K562 (cell line): ENCODE measurements around the gene SEC23B. TPM values are rescaled to one million over a fixed set of nuclear protein-coding genes. Genes with fewer than 3 reads are reported as not detected.

Experiments
- ATAC-seq: fragments of 200-7000 bp; cut with Tn5 transposase; 3 replicates; pipeline ENCODE4 v1.9.1; 2020; ENCODE audit warnings: moderate library complexity
- BruUV-seq: library from RNA; stranded (reverse); fragments of 400-500 nt; replicated peaks from 2 replicates; lab custom pipeline; 2021; lab: Mats Ljungman, UMichigan
- CTCF ChIA-PET: fragments of 300-600 bp; formaldehyde crosslinking; extraction: SDS; loops from one replicate; lab custom pipeline; 2021; ENCODE audit warnings: low intra/inter-chr PET ratio; lab: Yijun Ruan, JAX
- POLR2A ChIA-PET: fragments of 300-600, 350-650 bp; sonication (Branson Sonifier 250); formaldehyde crosslinking; extraction: SDS; loops from one replicate; lab custom pipeline; 2021; ENCODE audit warnings: antibody characterized with exemption, inconsistent platforms; lab: Yijun Ruan, JAX
- DNase-seq, 4 experiments: peaks; one replicate each; pipeline versions ENCODE4 v3.0.0 to v3.0.0-alpha.2; 2011 to 2018; ENCODE audit warnings: low spot score in 3 of 4, mixed read lengths in 3 of 4; ENCODE audit errors: extremely low read depth in 1 of 4
- FAIRE-seq: peaks from 2 replicates; lab custom pipeline; 2011; peaks lifted over from hg19 to GRCh38; lab: Jason Lieb, UNC
- H2AFZ ChIP-seq: 2 replicates; pipeline ENCODE4 v1.6.0; 2011; ENCODE audit warnings: low read depth, low read length, control low read depth, inconsistent platforms
- H3K27ac ChIP-seq: fragments of 200-600 bp; 3 replicates; pipeline ENCODE4 v1.8.0; 2011; ENCODE audit warnings: low read depth, mild to moderate bottlenecking, control low read depth, inconsistent platforms, low read length, moderate library complexity, mixed read lengths; ENCODE audit errors: extremely low read depth
- H3K27me3 ChIP-seq, 2 experiments: fragments of 300-600 bp in 1 of 2; 2 replicates in 1 of 2; 3 replicates in 1 of 2; pipeline versions ENCODE4 v1.6.0 to v1.8.0; 2011; ENCODE audit warnings: inconsistent platforms in 2 of 2, low read length in 2 of 2, mild to moderate bottlenecking in 1 of 2, mixed read lengths in 1 of 2, moderate library complexity in 1 of 2; ENCODE audit not compliant: control insufficient read depth in 2 of 2, insufficient read depth in 2 of 2
- H3K36me3 ChIP-seq: fragments of 300-600 bp; 3 replicates; pipeline ENCODE4 v1.8.0; 2011; ENCODE audit warnings: mild to moderate bottlenecking, low read length, inconsistent platforms; ENCODE audit not compliant: control insufficient read depth, insufficient read depth
- H3K4me1 ChIP-seq, 2 experiments: fragments of 200-600 bp in 1 of 2; replicated peaks in 1 of 2; 2 replicates in 1 of 2; 3 replicates in 1 of 2; pipeline versions ENCODE4 v1.5.1 to v1.8.0; 2011; ENCODE audit warnings: inconsistent platforms in 2 of 2, low read length in 2 of 2, mild to moderate bottlenecking in 1 of 2, mixed read lengths in 1 of 2, moderate library complexity in 1 of 2; ENCODE audit not compliant: control insufficient read depth in 2 of 2, insufficient read depth in 2 of 2
- H3K4me2 ChIP-seq: 2 replicates; pipeline ENCODE4 v1.6.1; 2011; ENCODE audit warnings: low read length, control low read depth, inconsistent platforms, mixed read lengths; ENCODE audit not compliant: insufficient read depth
- H3K4me3 ChIP-seq: fragments of 200-600 bp; sonication (generic), shearing (Covaris generic); 2 replicates; pipeline ENCODE4 v1.5.1; 2016; ENCODE audit warnings: control low read depth, inconsistent platforms
- H3K79me2 ChIP-seq: fragments of 200-600 bp; 3 replicates; pipeline ENCODE4 v1.8.0; 2011; ENCODE audit warnings: low read length, inconsistent platforms; ENCODE audit not compliant: control insufficient read depth, insufficient read depth
- H3K9ac ChIP-seq, 2 experiments: 2 replicates each; pipeline versions ENCODE4 v1.6.0 to v1.6.1; 2011; ENCODE audit warnings: low read depth in 2 of 2, low read length in 2 of 2, control low read depth in 1 of 2, inconsistent platforms in 1 of 2, mild to moderate bottlenecking in 1 of 2, mixed read lengths in 1 of 2; ENCODE audit not compliant: insufficient read depth in 1 of 2
- H3K9me1 ChIP-seq: one replicate; pipeline ENCODE4 v1.6.0; 2011; ENCODE audit warnings: inconsistent platforms, mild to moderate bottlenecking, low read length, moderate library complexity; ENCODE audit not compliant: control insufficient read depth, insufficient read depth
- H3K9me3 ChIP-seq: replicated peaks from 2 replicates; pipeline ENCODE4 v1.5.1; 2011; ENCODE audit warnings: low read depth, low read length, inconsistent platforms; ENCODE audit not compliant: control insufficient read depth, insufficient read depth
- H4K20me1 ChIP-seq: replicated peaks from 2 replicates; pipeline ENCODE4 v1.6.1; 2011; ENCODE audit warnings: low read length, inconsistent platforms, mixed read lengths; ENCODE audit not compliant: control insufficient read depth, insufficient read depth
- EP400 ChIP-seq: fragments of 450-650 bp; IDR thresholded peaks from 2 replicates; pipeline ENCODE4 v1.6.1; 2017; ENCODE audit warnings: antibody characterized with exemption, mild to moderate bottlenecking, moderate library complexity
- FOXA3 ChIP-seq, 2 experiments: fragments of 450-650 bp in 1 of 2; sonication (generic) in 1 of 2; formaldehyde crosslinking; IDR thresholded peaks in 1 of 2; conservative IDR thresholded peaks in 1 of 2; 2 replicates each; pipeline versions ENCODE4 v1.4.0 to v1.8.0; 2020 to 2022; ENCODE audit warnings: mild to moderate bottlenecking in 2 of 2, missing genetic modification reagents in 1 of 2
- FOXJ3 ChIP-seq: sonication (generic); formaldehyde crosslinking; IDR thresholded peaks from 2 replicates; pipeline ENCODE4 v1.4.0; 2020; ENCODE audit warnings: mild to moderate bottlenecking, missing genetic modification reagents
- GTF2B ChIP-seq: IDR thresholded peaks from 2 replicates; pipeline ENCODE4 v1.6.1; 2011; ENCODE audit not compliant: insufficient read length; ENCODE audit errors: extremely low read depth
- HCFC1 ChIP-seq: IDR thresholded peaks from 2 replicates; pipeline ENCODE4 v1.6.1; 2012; ENCODE audit warnings: low read depth, low read length, improper control_type of control experiment
- HMG20B ChIP-seq: fragments of 250-450 bp; sonication (Bioruptor Pico); IDR thresholded peaks from 2 replicates; pipeline ENCODE4 v1.5.0; 2021; ENCODE audit warnings: mild to moderate bottlenecking
- HSF4 ChIP-seq: fragments of 250-450 bp; sonication (Bioruptor Pico); IDR thresholded peaks from 2 replicates; pipeline ENCODE4 v2.1.2; 2022; ENCODE audit warnings: mild to moderate bottlenecking, moderate library complexity, borderline replicate concordance
- MAFG ChIP-seq: fragments of 450-650 bp; conservative IDR thresholded peaks from 2 replicates; pipeline ENCODE4 v1.6.1; 2016; ENCODE audit warnings: missing genetic modification characterization, missing compliant biosample characterization
- MTA3 ChIP-seq: fragments of 450-650 bp; formaldehyde crosslinking; IDR thresholded peaks from 2 replicates; pipeline ENCODE4 v1.6.1; 2017; ENCODE audit warnings: mild to moderate bottlenecking, borderline replicate concordance
- NCOA2 ChIP-seq, 2 experiments: fragments of 450-650 bp; IDR thresholded peaks; 2 replicates each; pipeline ENCODE4 v1.6.1; 2018; ENCODE audit warnings: mild to moderate bottlenecking in 2 of 2, moderate library complexity in 1 of 2; ENCODE audit not compliant: partially characterized antibody in 2 of 2
- STAT5B ChIP-seq: fragments of 250-450 bp; sonication (Bioruptor Pico); IDR thresholded peaks from 2 replicates; pipeline ENCODE4 v1.8.0; 2021; ENCODE audit warnings: mild to moderate bottlenecking, inconsistent platforms
- TAF15 ChIP-seq: fragments of 200-400 bp; formaldehyde crosslinking; IDR thresholded peaks from 2 replicates; pipeline ENCODE4 v1.6.1; 2017; ENCODE audit warnings: mild to moderate bottlenecking, low read depth, low read length, moderate library complexity
- TBP ChIP-seq: optimal IDR thresholded peaks from 2 replicates; pipeline ENCODE3; 2011; ENCODE audit warnings: low read depth, low read length, improper control_type of control experiment
- ZBTB8A ChIP-seq: fragments of 450-650 bp; IDR thresholded peaks from 2 replicates; pipeline ENCODE4 v1.6.1; 2018; ENCODE audit warnings: mild to moderate bottlenecking, moderate library complexity; ENCODE audit not compliant: partially characterized antibody
- ZNF217 ChIP-seq: sonication (generic); formaldehyde crosslinking; IDR thresholded peaks from 2 replicates; pipeline ENCODE4 v1.8.0; 2022; ENCODE audit warnings: mild to moderate bottlenecking, missing genetic modification reagents
- ZNF280A ChIP-seq: fragments of 450-650 bp; IDR thresholded peaks from 2 replicates; pipeline ENCODE4 v1.6.1; 2018; ENCODE audit warnings: mild to moderate bottlenecking, low read depth; ENCODE audit not compliant: partially characterized antibody
- ZSCAN29 ChIP-seq: fragments of 450-650 bp; IDR thresholded peaks from 2 replicates; pipeline ENCODE4 v1.6.1; 2017
- WGBS: fragments of 100-300 bp; shearing (Covaris generic); methylation state at CpG from one replicate; pipeline ENCODE4 v1.1.6; 2016; ENCODE audit warnings: low coverage, mixed read lengths; ENCODE audit not compliant: insufficient coverage; ENCODE audit errors: missing lambda C conversion rate; 5-methylcytosine and 5-hydroxymethylcytosine counted together
- in situ Hi-C: fragments of 300-500 bp; cut with MboI; formaldehyde crosslinking; loops from 4 replicates; pipeline ENCODE4 v1.15.0; 2018; ENCODE audit warnings: inconsistent platforms, mixed read lengths
- intact Hi-C: fragments of 100-400 bp; cut with micrococcal nuclease; formaldehyde crosslinking; loops from 2 replicates; pipeline ENCODE4 v1.14.2; 2022
- polyA plus RNA-seq, 8 experiments: library from polyadenylated mRNA; depleted of rRNA in 4 of 8; stranded (reverse) in 5 of 8; unstranded in 3 of 8; fragments of >200 nt; fragmentation: Nextera tagmentation in 2 of 8; fragmentation: Illumina TruSeq in 1 of 8; extraction: Ambion mirVana in 2 of 8; extraction: Trizol in 1 of 8; gene quantifications; 2 replicates each; pipeline versions ENCODE4 v1.2.1 to v1.2.3, GENCODE V29; 2011 to 2014; ENCODE audit warnings: inconsistent platforms in 1 of 8, missing spikeins in 1 of 8
- total RNA-seq, 7 experiments: library from RNA; depleted of rRNA in 6 of 7; stranded (reverse); fragments of >200 nt in 6 of 7; fragmentation: Illumina TruSeq in 2 of 7; extraction: Trizol in 2 of 7; gene quantifications; 2 replicates each; pipeline versions ENCODE4 v1.2.1 to v1.2.3, GENCODE V29; 2011 to 2021; ENCODE audit warnings: low replicate concordance in 1 of 7
- TF ChIP-seq, protein P1 (sequence below): fragments of 250-450 bp; sonication (Bioruptor Pico); IDR thresholded peaks from 2 replicates; pipeline ENCODE4 v1.4.0; 2020; ENCODE audit warnings: borderline replicate concordance

The SEC23B gene
- total and polyA plus RNA-seq, 9 of the 15 experiments (the other 6 are each of a cell fraction or from before 2014, with no cell fraction given) = 31.7 to 70.2 (median 38.5) TPM

- TF ChIP-seq HMG20B (CRISPR knock-in tag) (no peak), TAF15 (no peak), ZBTB8A (no peak), FOXA3 (CRISPR knock-in tag; conservative IDR thresholded peaks at IDR 0.05 in 1 of 2, IDR thresholded peaks at IDR 0.05 in 1 of 2) (no peak), MAFG (tag) (no peak), MTA3 (no peak), GTF2B (no peak), NCOA2 (IDR thresholded peaks at IDR 0.05; ENCODE audit: partially characterized antibody in 2 of 2) (no peak)
- TF ChIP-seq, protein P1, sequence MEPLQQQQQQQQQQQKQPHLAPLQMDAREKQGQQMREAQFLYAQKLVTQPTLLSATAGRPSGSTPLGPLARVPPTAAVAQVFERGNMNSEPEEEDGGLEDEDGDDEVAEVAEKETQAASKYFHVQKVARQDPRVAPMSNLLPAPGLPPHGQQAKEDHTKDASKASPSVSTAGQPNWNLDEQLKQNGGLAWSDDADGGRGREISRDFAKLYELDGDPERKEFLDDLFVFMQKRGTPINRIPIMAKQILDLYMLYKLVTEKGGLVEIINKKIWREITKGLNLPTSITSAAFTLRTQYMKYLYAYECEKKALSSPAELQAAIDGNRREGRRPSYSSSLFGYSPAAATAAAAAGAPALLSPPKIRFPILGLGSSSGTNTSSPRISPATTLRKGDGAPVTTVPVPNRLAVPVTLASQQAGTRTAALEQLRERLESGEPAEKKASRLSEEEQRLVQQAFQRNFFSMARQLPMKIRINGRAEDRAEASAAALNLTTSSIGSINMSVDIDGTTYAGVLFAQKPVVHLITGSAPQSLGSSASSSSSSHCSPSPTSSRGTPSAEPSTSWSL (CRISPR knock-in tag) = no peak
These were observed 70.2 kb downstream of the SEC23B start (continued) for GRCh38 chr20:18577942-18578341.

GRCh38 chr20:18578581-18578980 is 70.8 kb downstream of the SEC23B start:
- no peaks in the 10 kb centered on the region for H4K20me1 ChIP-seq
- H3K4me2 ChIP-seq = no peak overlapping the region
- peaks cover 0 to 4% of the 10 kb centered on the region in 2 experiments; a peak in 3 of 5 replicates for H3K4me1 ChIP-seq
- CTCF ChIA-PET = no interaction called here
- no peaks in the 10 kb centered on the region for H3K9me3 ChIP-seq
- H3K4me3 ChIP-seq = no peak overlapping the region
- WGBS = 23% methylated on average over 6 of the region's 6 CpGs
- H3K36me3 ChIP-seq = no peaks in the 10 kb centered on the region
- ATAC-seq = no peak
- POLR2A ChIA-PET = no interaction called here
- no peaks in the 10 kb centered on the region for H3K9me1 ChIP-seq
- FAIRE-seq = no peak
- peak overlapping the region; percentile 39; the same call in 1 of the 2 replicates for H2AFZ ChIP-seq
- in situ Hi-C loops = no loop called here
- no peak for DNase-seq
- no TSS peak for BruUV-seq
- intact Hi-C loops = no loop called here
- no peak overlapping the region for H3K27ac ChIP-seq
- H3K79me2 ChIP-seq = no peaks in the 10 kb centered on the region
- H3K9ac ChIP-seq = no peak overlapping the region
- H3K27me3 ChIP-seq = no peaks in the 10 kb centered on the region
- TF ChIP-seq HSF4 (CRISPR knock-in tag) (no peak), ZNF280A (no peak), STAT5B (no peak), ZNF217 (CRISPR knock-in tag) (no peak), EP400 (no peak), ZSCAN29 (no peak), HCFC1 (no peak), TBP (no peak), FOXJ3 (no peak)
